GM13977 (cell line): Measurements from ENCODE around the gene PPP1R14C.

Experiments used
- DNase-seq: peaks from one replicate; pipeline ENCODE4 v3.0.0; 2012; ENCODE audit warnings: low spot score
- in situ Hi-C: fragments of 300-500 bp; cut with MboI; formaldehyde crosslinking; loops from one replicate; pipeline ENCODE4 v1.12.0; 2022; ENCODE audit warnings: low sequenced_read_pairs, low pct_unique_long_range_greater_than_20kb, mixed read lengths, inconsistent platforms; ENCODE audit not compliant: unreplicated experiment
- TF ChIP-seq, protein P1 (sequence below): IDR thresholded peaks from 2 replicates; pipeline ENCODE4 v1.5.1; 2012; ENCODE audit warnings: mild to moderate bottlenecking, control low read depth; ENCODE audit not compliant: insufficient read depth; ENCODE audit errors: extremely low read depth, missing control alignments

Gene PPP1R14C

DNA sequence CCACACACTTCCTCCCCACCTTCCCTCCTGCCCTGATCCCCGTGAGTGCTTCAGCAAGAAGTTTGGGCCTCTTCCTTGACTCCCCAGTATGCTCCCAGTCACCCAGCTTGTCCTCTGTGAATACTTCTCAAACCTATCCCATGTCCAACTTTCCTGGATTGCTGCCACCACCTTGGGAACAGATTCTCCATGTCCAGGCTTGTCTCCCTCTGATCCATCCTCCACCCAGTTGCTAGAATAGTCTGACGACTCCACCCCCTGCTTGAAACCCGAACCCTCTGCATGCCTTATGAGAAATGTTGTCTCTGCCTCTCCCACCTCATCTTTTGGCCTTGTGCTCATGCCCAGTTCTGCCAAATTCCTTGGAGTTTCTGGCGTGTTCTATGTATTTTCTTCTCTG, 108.0 kb downstream of the PPP1R14C start:
- TF ChIP-seq, protein P1, sequence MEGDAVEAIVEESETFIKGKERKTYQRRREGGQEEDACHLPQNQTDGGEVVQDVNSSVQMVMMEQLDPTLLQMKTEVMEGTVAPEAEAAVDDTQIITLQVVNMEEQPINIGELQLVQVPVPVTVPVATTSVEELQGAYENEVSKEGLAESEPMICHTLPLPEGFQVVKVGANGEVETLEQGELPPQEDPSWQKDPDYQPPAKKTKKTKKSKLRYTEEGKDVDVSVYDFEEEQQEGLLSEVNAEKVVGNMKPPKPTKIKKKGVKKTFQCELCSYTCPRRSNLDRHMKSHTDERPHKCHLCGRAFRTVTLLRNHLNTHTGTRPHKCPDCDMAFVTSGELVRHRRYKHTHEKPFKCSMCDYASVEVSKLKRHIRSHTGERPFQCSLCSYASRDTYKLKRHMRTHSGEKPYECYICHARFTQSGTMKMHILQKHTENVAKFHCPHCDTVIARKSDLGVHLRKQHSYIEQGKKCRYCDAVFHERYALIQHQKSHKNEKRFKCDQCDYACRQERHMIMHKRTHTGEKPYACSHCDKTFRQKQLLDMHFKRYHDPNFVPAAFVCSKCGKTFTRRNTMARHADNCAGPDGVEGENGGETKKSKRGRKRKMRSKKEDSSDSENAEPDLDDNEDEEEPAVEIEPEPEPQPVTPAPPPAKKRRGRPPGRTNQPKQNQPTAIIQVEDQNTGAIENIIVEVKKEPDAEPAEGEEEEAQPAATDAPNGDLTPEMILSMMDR = no peak
- DNase-seq = no peak
- in situ Hi-C loops = no loop called here

DNA sequence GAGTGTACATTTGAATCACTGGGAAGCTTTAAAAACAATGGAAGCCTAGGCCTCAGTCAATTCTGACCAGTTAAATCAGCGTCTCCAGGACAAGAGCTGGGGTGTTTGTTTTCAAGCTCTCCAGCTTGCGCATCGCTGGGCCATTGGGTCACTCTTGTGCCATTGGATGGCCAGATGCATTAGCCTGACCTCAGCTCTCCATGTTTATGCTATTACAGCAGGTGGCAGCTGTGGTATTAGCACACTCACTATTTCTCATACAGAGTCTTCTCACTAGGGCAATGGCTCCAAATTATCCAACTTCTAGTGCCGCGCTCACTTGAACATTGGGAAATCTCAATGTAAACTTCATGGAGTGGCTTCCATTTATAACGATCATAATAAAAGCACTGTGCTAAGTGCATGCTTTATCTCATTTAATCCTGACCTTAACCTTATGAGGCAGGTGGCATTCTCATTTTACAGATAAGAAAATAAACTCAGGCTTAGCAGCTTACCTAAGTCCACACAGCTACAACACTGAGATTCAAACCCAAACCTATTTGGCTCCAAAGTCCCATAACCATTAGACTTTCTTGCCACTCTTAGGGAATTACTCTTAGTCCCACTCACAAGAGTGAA, 108.8 kb downstream of the PPP1R14C start:
- TF ChIP-seq, protein P1 = no peak
- in situ Hi-C loops = no loop called here
- no peak for DNase-seq

- TF ChIP-seq, protein P1 = no peak
- DNase-seq = peak; percentile 24
- in situ Hi-C loops = no loop called here
Measured at GRCh38 chr6:150252714-150253444, 110.0 kb downstream of the PPP1R14C start.

GRCh38 chr6:150253489-150253888, 110.6 kb downstream of the PPP1R14C start:
- TF ChIP-seq, protein P1 = no peak
- DNase-seq = no peak
- in situ Hi-C loops = no loop called here

- TF ChIP-seq, protein P1 = no peak
- in situ Hi-C loops = no loop called here
- DNase-seq = no peak
Measured at GRCh38 chr6:150254770-150255169, 111.9 kb downstream of the PPP1R14C start.

DNA sequence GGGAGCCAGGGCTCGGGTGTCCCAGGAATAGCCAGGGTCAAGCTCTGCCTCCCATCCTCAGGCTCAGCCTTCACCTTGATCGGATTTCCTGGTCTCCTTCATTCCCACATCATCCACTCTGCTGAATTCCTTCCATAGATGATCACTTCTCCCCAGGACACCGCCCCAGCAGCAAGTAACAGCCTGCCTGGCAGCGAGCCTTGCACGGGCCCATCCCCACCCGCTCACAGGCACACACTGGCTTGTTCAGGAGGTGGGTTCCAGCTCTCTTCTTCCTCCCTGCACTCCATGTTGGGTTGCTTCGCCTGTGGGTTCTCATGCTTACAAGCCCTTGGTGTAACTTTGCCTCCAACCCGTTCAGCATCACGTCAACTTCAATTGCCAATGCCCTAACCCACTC, 113.0 kb downstream of the PPP1R14C start:
- DNase-seq = no peak
- TF ChIP-seq, protein P1 = no peak
- in situ Hi-C loops = no loop called here
